GM10266 (cell line): ENCODE data around the gene AGO4.

Source experiments
- DNase-seq: peaks from one replicate; pipeline ENCODE4 v3.0.0; 2012; ENCODE audit errors: extremely low spot score
- TF ChIP-seq, protein P1 (sequence below): IDR thresholded peaks from 2 replicates; pipeline ENCODE4 v1.5.1; 2012; ENCODE audit warnings: mild to moderate bottlenecking, low read depth; ENCODE audit not compliant: control insufficient read depth, insufficient read depth; ENCODE audit errors: missing control alignments

AGO4 gene

GRCh38 chr1:35894183-35894582, 86.4 kb downstream of the AGO4 start:
- TF ChIP-seq, protein P1, sequence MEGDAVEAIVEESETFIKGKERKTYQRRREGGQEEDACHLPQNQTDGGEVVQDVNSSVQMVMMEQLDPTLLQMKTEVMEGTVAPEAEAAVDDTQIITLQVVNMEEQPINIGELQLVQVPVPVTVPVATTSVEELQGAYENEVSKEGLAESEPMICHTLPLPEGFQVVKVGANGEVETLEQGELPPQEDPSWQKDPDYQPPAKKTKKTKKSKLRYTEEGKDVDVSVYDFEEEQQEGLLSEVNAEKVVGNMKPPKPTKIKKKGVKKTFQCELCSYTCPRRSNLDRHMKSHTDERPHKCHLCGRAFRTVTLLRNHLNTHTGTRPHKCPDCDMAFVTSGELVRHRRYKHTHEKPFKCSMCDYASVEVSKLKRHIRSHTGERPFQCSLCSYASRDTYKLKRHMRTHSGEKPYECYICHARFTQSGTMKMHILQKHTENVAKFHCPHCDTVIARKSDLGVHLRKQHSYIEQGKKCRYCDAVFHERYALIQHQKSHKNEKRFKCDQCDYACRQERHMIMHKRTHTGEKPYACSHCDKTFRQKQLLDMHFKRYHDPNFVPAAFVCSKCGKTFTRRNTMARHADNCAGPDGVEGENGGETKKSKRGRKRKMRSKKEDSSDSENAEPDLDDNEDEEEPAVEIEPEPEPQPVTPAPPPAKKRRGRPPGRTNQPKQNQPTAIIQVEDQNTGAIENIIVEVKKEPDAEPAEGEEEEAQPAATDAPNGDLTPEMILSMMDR = no peak
- DNase-seq = peak; percentile 43

DNA sequence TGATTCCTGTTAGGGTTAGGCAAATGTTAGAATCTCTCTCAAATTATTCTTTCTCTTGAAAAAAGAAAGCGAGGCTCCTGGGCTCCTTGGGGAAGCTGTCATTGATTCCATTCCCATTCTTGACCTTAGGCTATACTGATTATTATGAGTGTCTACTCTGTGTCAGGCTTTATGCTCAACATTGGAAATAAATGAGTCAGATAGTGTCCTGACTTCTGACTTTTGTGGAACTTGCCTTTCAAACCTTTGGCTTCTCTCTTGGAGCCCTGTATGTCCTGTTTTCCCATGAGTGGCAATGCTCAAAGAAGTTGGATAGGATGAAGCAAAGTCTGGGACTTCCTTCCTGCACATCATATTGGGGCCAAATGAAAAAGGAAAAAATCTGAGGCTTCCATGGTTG, 86.8 kb downstream of the AGO4 start:
- TF ChIP-seq, protein P1 = no peak
- no peak for DNase-seq

DNA sequence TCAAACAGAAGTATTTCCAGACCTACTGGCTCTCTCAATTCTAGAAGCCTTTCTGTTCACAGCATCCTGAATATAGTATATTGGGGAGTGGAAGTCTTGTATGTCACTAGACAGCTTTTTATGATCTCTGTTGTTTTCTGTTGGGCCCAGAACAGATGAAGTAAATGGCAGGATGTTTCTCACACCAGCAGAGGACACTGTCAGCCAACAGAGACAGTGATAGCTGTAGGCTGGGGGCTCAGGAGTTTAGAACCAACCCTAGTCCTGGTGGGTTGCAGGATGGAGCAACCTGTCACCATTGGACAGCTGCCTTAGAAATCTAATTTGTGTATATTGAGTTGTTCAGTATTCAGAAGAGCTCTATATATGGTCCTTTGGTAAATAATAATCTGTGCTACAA, 92.1 kb downstream of the AGO4 start:
- DNase-seq = no peak
- TF ChIP-seq, protein P1 = peak; percentile 8

DNA sequence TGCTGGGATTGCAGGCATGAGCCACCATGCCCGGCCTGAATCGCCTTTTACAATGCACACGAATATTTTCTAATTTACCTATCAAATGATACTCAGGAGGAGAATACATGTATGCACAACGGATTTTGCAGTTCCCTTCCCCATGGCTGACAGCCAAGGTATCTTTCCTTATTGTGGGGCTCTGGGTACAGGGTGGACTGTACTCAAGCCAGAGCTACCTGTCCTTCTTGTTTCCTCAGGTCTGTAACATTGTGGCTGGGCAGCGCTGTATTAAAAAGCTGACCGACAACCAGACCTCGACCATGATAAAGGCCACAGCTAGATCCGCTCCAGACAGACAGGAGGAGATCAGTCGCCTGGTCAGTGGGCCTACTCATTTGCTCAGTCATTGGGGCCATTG, 93.4 kb downstream of the AGO4 start:
- TF ChIP-seq, protein P1 = no peak

DNA sequence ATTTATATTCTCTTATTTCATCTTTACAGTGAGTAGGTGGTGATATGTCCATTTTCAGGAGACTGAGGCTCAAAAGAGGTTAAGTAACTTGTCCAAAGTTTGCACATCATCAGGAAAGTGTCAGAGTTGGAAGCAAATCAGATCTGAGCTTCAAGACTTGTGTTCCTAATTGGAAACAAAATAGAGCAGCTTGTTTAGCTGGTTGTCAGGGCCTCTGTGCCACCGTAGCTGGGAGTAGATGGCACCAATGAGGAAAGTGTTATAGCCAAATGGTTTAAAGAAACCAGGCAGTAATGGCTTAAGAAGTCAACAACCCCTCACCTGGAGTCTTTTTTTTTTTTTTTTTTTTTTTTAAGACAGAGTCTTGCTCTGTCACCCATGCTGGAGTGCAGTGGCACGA, 94.9 kb downstream of the AGO4 start:
- TF ChIP-seq, protein P1 = no peak
- no peak for DNase-seq

More for the DNA sequence above, 93.4 kb downstream of the AGO4 start:
- no peak for DNase-seq
